Measurements from ENCODE around the gene SND1.

SND1 gene

GRCh38 chr7:127840226-127840951 lies 188.4 kb downstream of the SND1 start:
- DNase-seq: no peak

- DNase-seq: no peak
These were observed 192.2 kb downstream of the SND1 start for GRCh38 chr7:127844165-127844564.

GRCh38 chr7:127844707-127845331 lies 192.8 kb downstream of the SND1 start:
- no peak for DNase-seq

- DNase-seq: no peak
These were observed 193.7 kb downstream of the SND1 start for GRCh38 chr7:127845522-127846214.

- no peak for DNase-seq
These were observed 195.6 kb downstream of the SND1 start for GRCh38 chr7:127847641-127848040.

GRCh38 chr7:127848241-127848640 lies 196.2 kb downstream of the SND1 start:
- DNase-seq: no peak

- no peak for DNase-seq
These were observed 198.2 kb downstream of the SND1 start for GRCh38 chr7:127850195-127850594.

- DNase-seq: no peak
These were observed 202.4 kb downstream of the SND1 start for GRCh38 chr7:127854383-127854782.

GRCh38 chr7:127857464-127857841 lies 205.5 kb downstream of the SND1 start:
- no peak for DNase-seq

GRCh38 chr7:127858091-127858914 lies 206.3 kb downstream of the SND1 start:
- no peak for DNase-seq

- no peak for DNase-seq
These were observed 206.9 kb downstream of the SND1 start for GRCh38 chr7:127858915-127859189.

GRCh38 chr7:127859330-127859729 lies 207.3 kb downstream of the SND1 start:
- DNase-seq: no peak

GRCh38 chr7:127862525-127862924 lies 210.5 kb downstream of the SND1 start:
- no peak for DNase-seq

- DNase-seq: no peak
These were observed 211.1 kb downstream of the SND1 start for GRCh38 chr7:127863082-127863481.

- DNase-seq: no peak
These were observed 213.5 kb downstream of the SND1 start for GRCh38 chr7:127865466-127865865.

GRCh38 chr7:127870231-127870907 lies 218.4 kb downstream of the SND1 start:
- DNase-seq: no peak

- no peak for DNase-seq
These were observed 219.2 kb downstream of the SND1 start for GRCh38 chr7:127871226-127871625.

GRCh38 chr7:127872122-127872521 lies 220.1 kb downstream of the SND1 start:
- DNase-seq: no peak

GRCh38 chr7:127873151-127873550 lies 221.2 kb downstream of the SND1 start:
- no peak for DNase-seq

GRCh38 chr7:127873715-127874636 lies 222.0 kb downstream of the SND1 start:
- no peak for DNase-seq

- DNase-seq: no peak
These were observed 223.1 kb downstream of the SND1 start for GRCh38 chr7:127874951-127875608.

All from CD4-positive, alpha-beta T cell treated with Interleukin-17A for 4 hours (primary cell).